Calu3 (cell line): Measurements from ENCODE around the gene CDKN1B. TPM values are rescaled to one million over a fixed set of nuclear protein-coding genes. Genes with fewer than 3 reads are reported as not detected.

ENCODE experiments used
- BruUV-seq: library from RNA; stranded (reverse); fragments of 400-500 nt; replicated peaks from 2 replicates; lab custom pipeline; 2021; lab: Mats Ljungman, UMichigan
- CTCF ChIA-PET: fragments of 300-600 bp; sonication (Branson Sonifier 250); formaldehyde crosslinking; loops from one replicate; lab custom pipeline; 2022; ENCODE audit warnings: antibody characterized with exemption; lab: Charles Lee
- DNase-seq: peaks from one replicate; pipeline ENCODE4 v3.0.0; 2022
- H3K27ac Mint-ChIP-seq: one replicate; pipeline ENCODE4 v1.8.0; 2022; ENCODE audit warnings: mixed read lengths; ENCODE audit not compliant: unreplicated experiment
- H3K27me3 Mint-ChIP-seq: one replicate; pipeline ENCODE4 v1.8.0; 2022; ENCODE audit warnings: mixed read lengths; ENCODE audit not compliant: unreplicated experiment
- H3K36me3 Mint-ChIP-seq: one replicate; pipeline ENCODE4 v1.8.0; 2022; ENCODE audit warnings: mild to moderate bottlenecking, moderate library complexity, mixed read lengths; ENCODE audit not compliant: insufficient read depth, unreplicated experiment
- H3K4me1 Mint-ChIP-seq: one replicate; pipeline ENCODE4 v1.8.0; 2022; ENCODE audit warnings: mild to moderate bottlenecking, low read depth, mixed read lengths; ENCODE audit not compliant: unreplicated experiment
- H3K4me3 Mint-ChIP-seq: one replicate; pipeline ENCODE4 v1.8.0; 2022; ENCODE audit warnings: mild to moderate bottlenecking, low read depth, moderate library complexity, mixed read lengths; ENCODE audit not compliant: unreplicated experiment
- H3K9me3 Mint-ChIP-seq: one replicate; pipeline ENCODE4 v1.8.0; 2022; ENCODE audit warnings: low read depth, mixed read lengths; ENCODE audit not compliant: unreplicated experiment
- intact Hi-C: fragments of 100-400 bp; cut with micrococcal nuclease; formaldehyde crosslinking; loops from one replicate; pipeline ENCODE4 v1.10.0; 2022; ENCODE audit not compliant: unreplicated experiment
- total RNA-seq: library from RNA; stranded (reverse); gene quantifications from 2 replicates; pipeline ENCODE4 v1.2.3, GENCODE V29; 2022
- TF ChIP-seq, protein P1 (sequence below): fragments of 200-600 bp; IDR thresholded peaks from one replicate; pipeline ENCODE4 v1.8.0; 2022; ENCODE audit warnings: antibody characterized with exemption; ENCODE audit not compliant: unreplicated experiment

Gene CDKN1B
- total RNA-seq, 1 experiment from 2014 or later: 41.0 TPM

DNA sequence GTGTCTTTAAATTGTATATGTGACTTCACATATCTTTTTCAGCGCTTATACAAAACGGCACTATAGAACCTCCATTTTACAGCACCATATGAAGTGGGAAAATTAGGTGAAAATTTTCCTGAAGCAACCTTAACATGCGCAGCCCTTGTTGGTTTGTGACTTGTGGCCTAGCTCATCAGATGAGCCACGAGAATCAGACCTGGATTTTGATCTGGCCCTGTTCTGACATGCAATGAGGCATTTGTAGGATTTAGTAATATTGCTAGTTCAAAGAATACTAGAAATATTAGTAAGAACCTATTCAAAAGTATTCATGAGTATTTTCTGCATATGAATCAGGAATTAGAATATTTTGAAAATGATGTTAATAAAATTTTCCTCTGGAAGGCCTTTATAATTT lies 2.9 kb downstream of the CDKN1B start:
- Mint-ChIP-seq H3K27me3 (no peaks in the 10 kb centered on the region), H3K27ac (peak overlapping the region; percentile 97), H3K4me1 (peaks cover 22% of the 10 kb centered on the region), H3K36me3 (peaks cover 94% of the 10 kb centered on the region), H3K9me3 (no peaks in the 10 kb centered on the region), H3K4me3 (peak overlapping the region; percentile 94)
- CTCF ChIA-PET: interaction anchor here (1.6 kb wide), 1 partner anchor 17 kb away, joined by 5 read pairs; no protein-coding TSS in a partner anchor
- DNase-seq: no peak
- intact Hi-C loops: loop anchor here (5.0 to 10.0 kb wide), 2 partner anchors 177 to 255 kb away; no protein-coding TSS in a partner anchor
- no TSS peak for BruUV-seq
- TF ChIP-seq, protein P1, sequence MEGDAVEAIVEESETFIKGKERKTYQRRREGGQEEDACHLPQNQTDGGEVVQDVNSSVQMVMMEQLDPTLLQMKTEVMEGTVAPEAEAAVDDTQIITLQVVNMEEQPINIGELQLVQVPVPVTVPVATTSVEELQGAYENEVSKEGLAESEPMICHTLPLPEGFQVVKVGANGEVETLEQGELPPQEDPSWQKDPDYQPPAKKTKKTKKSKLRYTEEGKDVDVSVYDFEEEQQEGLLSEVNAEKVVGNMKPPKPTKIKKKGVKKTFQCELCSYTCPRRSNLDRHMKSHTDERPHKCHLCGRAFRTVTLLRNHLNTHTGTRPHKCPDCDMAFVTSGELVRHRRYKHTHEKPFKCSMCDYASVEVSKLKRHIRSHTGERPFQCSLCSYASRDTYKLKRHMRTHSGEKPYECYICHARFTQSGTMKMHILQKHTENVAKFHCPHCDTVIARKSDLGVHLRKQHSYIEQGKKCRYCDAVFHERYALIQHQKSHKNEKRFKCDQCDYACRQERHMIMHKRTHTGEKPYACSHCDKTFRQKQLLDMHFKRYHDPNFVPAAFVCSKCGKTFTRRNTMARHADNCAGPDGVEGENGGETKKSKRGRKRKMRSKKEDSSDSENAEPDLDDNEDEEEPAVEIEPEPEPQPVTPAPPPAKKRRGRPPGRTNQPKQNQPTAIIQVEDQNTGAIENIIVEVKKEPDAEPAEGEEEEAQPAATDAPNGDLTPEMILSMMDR: no peak

DNA sequence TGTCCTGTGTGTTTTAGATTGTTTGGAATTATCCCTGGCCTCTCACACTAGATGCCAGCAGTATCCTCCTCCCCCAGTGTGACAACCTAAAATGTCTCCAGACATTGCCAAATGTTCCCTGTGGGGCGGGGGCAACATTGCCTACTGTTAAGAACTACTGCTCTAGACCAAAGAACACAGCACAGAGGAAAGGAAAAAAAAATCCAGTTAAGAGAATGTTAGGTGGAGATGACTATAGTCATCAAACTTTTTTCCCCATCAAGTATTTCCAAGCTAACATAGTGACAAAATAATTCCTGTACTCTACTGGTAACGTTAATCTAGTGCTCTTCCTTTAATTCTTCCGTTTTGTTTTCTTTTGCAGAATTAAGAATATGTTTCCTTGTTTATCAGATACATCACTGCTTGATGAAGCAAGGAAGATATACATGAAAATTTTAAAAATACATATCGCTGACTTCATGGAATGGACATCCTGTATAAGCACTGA lies 3.5 kb downstream of the CDKN1B start:
- no TSS peak for BruUV-seq
- peaks cover 96% of the 10 kb centered on the region for H3K36me3 Mint-ChIP-seq
- TF ChIP-seq, protein P1: no peak
- CTCF ChIA-PET: no interaction called here
- peak overlapping the region; percentile 97 for H3K27ac Mint-ChIP-seq
- DNase-seq: peak; percentile 31
- no peaks in the 10 kb centered on the region for H3K27me3 Mint-ChIP-seq
- H3K4me1 Mint-ChIP-seq: peaks cover 15% of the 10 kb centered on the region
- intact Hi-C loops: loop anchor here (5.0 to 10.0 kb wide), 2 partner anchors 177 to 254 kb away; no protein-coding TSS in a partner anchor
- peak overlapping the region; percentile 94 for H3K4me3 Mint-ChIP-seq
- H3K9me3 Mint-ChIP-seq: no peaks in the 10 kb centered on the region

DNA sequence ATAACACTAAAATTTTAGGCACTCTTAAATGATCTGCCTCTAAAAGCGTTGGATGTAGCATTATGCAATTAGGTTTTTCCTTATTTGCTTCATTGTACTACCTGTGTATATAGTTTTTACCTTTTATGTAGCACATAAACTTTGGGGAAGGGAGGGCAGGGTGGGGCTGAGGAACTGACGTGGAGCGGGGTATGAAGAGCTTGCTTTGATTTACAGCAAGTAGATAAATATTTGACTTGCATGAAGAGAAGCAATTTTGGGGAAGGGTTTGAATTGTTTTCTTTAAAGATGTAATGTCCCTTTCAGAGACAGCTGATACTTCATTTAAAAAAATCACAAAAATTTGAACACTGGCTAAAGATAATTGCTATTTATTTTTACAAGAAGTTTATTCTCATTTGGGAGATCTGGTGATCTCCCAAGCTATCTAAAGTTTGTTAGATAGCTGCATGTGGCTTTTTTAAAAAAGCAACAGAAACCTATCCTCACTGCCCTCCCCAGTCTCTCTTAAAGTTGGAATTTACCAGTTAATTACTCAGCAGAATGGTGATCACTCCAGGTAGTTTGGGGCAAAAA lies 4.1 kb downstream of the CDKN1B start:
- Mint-ChIP-seq H3K4me1 (peaks cover 12% of the 10 kb centered on the region), H3K9me3 (no peaks in the 10 kb centered on the region), H3K4me3 (peak overlapping the region; percentile 94), H3K27ac (peak overlapping the region; percentile 97), H3K36me3 (peaks cover 96% of the 10 kb centered on the region), H3K27me3 (no peaks in the 10 kb centered on the region)
- intact Hi-C loops: loop anchor here (5.0 to 10.0 kb wide), 2 partner anchors 176 to 254 kb away; no protein-coding TSS in a partner anchor
- TF ChIP-seq, protein P1: no peak
- DNase-seq: no peak
- BruUV-seq: no TSS peak
- CTCF ChIA-PET: interaction anchor here (1.2 kb wide), 1 partner anchor 16 kb away, joined by 3 read pairs; no protein-coding TSS in a partner anchor

DNA sequence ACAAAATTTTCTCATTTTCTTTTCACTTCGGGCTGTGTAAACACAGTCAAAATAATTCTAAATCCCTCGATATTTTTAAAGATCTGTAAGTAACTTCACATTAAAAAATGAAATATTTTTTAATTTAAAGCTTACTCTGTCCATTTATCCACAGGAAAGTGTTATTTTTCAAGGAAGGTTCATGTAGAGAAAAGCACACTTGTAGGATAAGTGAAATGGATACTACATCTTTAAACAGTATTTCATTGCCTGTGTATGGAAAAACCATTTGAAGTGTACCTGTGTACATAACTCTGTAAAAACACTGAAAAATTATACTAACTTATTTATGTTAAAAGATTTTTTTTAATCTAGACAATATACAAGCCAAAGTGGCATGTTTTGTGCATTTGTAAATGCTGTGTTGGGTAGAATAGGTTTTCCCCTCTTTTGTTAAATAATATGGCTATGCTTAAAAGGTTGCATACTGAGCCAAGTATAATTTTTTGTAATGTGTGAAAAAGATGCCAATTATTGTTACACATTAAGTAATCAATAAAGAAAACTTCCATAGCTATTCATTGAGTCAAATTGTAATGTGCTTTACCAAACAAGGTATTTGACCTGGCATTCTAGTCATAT lies 4.8 kb downstream of the CDKN1B start:
- Mint-ChIP-seq H3K27ac (peak overlapping the region; percentile 98), H3K9me3 (no peaks in the 10 kb centered on the region), H3K4me3 (peak overlapping the region; percentile 99), H3K27me3 (no peaks in the 10 kb centered on the region), H3K4me1 (peaks cover 17% of the 10 kb centered on the region), H3K36me3 (peaks cover 97% of the 10 kb centered on the region)
- CTCF ChIA-PET: interaction anchor here (1.2 kb wide), 1 partner anchor 15 kb away, joined by 3 read pairs; no protein-coding TSS in a partner anchor
- no TSS peak for BruUV-seq
- DNase-seq: no peak
- TF ChIP-seq, protein P1: no peak
- intact Hi-C loops: loop anchor here (5.0 to 10.0 kb wide), 2 partner anchors 175 to 253 kb away; no protein-coding TSS in a partner anchor
